ENCODE data around the gene PLEKHS1. TPM values are rescaled to one million over a fixed set of nuclear protein-coding genes. Genes with fewer than 3 reads are reported as not detected.

The PLEKHS1 gene
- 0.05 and 0.07 TPM in 2 replicates for total RNA-seq

DNA sequence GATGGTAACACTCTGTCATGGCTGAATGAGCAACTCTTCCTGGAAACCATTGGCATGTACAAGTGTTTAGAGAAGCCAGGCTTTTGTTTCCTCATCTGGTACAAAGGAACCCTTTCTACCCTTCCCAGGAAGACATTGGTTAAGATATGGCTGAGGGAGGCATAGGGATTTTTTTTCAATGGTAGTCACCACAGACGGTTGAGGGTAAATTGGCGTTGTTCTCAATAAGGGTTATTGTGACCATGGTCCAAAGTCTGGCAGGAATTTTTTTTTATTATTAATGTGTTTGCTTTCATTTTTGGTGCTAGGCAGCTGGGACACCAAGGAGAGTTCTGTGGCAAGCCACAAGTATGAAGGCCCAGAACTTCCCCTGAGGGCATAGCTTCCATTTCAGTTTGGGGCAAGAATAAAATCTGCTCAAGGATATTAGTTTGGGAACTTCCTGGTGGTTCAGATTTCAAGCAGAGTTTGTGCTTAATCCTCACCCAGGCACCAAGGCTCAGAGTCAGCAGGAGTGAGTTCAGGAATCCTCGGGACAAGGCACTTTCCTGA, at the start of gene PLEKHS1:
Gene PLEKHS1, plus strand, starts transcription at position 502 of the 552 bp plus-strand sequence. CDS start 3,596 bp downstream, outside the sequence.
- no peak within 1 kb of the TSS for H3K27ac Mint-ChIP-seq
- no peak for DNase-seq (ENCODE audit: low spot score)
- H3K4me3 Mint-ChIP-seq = no peak within 1 kb of the TSS
- intact Hi-C loops (cut with micrococcal nuclease) = no loop called here
- peaks cover 7% of the 10 kb centered on the region for H3K27me3 Mint-ChIP-seq (ENCODE audit: insufficient read depth)
- no peaks in the 10 kb centered on the region for H3K36me3 Mint-ChIP-seq (ENCODE audit: low read depth)
- no peaks in the 10 kb centered on the region for H3K9me3 Mint-ChIP-seq
- no peaks in the 10 kb centered on the region for H3K4me1 Mint-ChIP-seq (ENCODE audit: low read depth)

DNA sequence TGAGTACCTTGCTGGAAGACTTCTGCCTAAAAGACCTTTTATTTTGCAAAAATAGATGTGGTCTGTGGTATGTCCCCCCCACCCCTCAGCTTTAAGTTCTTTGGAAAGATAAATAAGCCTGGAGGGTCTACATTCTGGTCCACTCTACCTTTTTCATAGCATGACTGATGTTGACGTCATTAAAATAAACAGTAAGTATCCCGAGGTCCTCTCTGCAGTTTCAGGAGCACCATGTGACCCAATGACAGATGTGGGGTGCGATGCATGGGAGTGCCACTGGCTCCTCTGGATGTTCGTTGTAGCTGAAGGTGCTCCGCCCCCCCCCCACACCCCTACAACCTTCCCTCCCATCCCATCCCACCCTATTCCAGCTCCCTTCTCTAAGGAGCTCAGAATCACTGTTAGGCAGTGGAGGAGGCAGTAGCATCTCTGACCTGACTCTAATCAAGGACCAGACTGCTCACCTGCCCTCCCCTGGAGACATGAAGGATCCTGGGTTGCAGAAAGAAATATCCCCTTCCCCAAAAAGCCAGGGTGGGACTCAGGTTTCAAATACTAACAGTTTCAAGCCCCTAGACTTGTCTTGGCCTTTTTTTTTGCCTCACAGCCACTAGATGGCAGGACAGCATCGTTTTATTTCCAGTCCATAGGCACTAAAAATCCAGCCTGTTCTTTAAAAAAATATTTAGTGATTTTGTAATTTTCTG, 46.7 kb upstream of the PLEKHS1 start:
- DNase-seq (ENCODE audit: low spot score) = no peak
- Mint-ChIP-seq H3K9me3 (no peaks in the 10 kb centered on the region), H3K36me3 (ENCODE audit: low read depth) (peaks cover 23% of the 10 kb centered on the region), H3K27ac (no peak overlapping the region), H3K4me1 (ENCODE audit: low read depth) (peaks cover 28% of the 10 kb centered on the region), H3K27me3 (ENCODE audit: insufficient read depth) (no peaks in the 10 kb centered on the region), H3K4me3 (no peak overlapping the region)
- intact Hi-C loops (cut with micrococcal nuclease) = loop anchor here (1.0 to 2.0 kb wide), 3 partner anchors 76 to 399 kb away; no protein-coding TSS in a partner anchor

DNA sequence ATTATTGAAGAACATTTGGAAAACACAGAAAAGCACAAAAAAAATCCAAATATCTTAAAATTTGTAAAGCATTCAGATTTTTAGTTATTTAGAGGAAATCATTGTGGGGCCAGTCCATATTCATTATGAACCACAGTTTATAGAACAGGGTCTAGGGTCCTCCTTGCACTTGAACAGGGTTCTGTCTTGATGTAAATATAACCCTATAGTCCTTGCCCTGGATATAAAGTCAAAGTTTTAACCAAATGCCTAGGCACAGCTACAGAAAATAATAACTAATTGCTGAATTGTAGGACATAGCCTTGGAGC, 46.2 kb upstream of the PLEKHS1 start:
- intact Hi-C loops (cut with micrococcal nuclease) = loop anchor here (1.0 to 2.0 kb wide), 3 partner anchors 76 to 398 kb away; no protein-coding TSS in a partner anchor
- no peaks in the 10 kb centered on the region for H3K9me3 Mint-ChIP-seq

DNA sequence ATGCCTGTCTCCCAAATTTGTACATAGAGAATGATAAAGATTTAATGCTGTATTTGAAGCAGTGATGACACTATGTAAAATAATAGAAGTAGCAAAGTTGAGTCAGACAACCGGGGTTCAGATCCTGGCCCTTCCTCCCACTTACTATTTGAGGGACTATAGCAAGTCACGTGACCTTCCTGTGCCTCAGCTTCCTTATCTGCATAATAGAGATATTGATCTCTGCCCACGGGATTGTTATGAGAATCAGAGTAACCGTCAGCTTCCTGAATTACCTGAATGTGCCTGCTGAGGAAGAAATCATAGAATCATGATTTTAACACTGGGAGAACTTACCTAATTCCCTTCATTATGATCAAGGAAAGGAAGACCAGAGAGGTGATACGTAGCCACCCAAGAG, 44.9 kb upstream of the PLEKHS1 start:
- Mint-ChIP-seq H3K9me3 (no peaks in the 10 kb centered on the region), H3K27me3 (ENCODE audit: insufficient read depth) (no peaks in the 10 kb centered on the region), H3K4me1 (ENCODE audit: low read depth) (peaks cover 35% of the 10 kb centered on the region), H3K4me3 (no peak overlapping the region), H3K27ac (no peak overlapping the region), H3K36me3 (ENCODE audit: low read depth) (peaks cover 21% of the 10 kb centered on the region)
- intact Hi-C loops (cut with micrococcal nuclease) = loop anchor here (2.0 kb wide), 1 partner anchor 24 kb away; no protein-coding TSS in a partner anchor
- no peak for DNase-seq (ENCODE audit: low spot score)

More for the DNA sequence above, 46.2 kb upstream of the PLEKHS1 start:
- H3K4me1 Mint-ChIP-seq (ENCODE audit: low read depth) = peaks cover 31% of the 10 kb centered on the region
- peaks cover 24% of the 10 kb centered on the region for H3K36me3 Mint-ChIP-seq (ENCODE audit: low read depth)
- no peak for DNase-seq (ENCODE audit: low spot score)
- no peaks in the 10 kb centered on the region for H3K27me3 Mint-ChIP-seq (ENCODE audit: insufficient read depth)
- no peak overlapping the region for H3K4me3 Mint-ChIP-seq
- no peak overlapping the region for H3K27ac Mint-ChIP-seq

DNA sequence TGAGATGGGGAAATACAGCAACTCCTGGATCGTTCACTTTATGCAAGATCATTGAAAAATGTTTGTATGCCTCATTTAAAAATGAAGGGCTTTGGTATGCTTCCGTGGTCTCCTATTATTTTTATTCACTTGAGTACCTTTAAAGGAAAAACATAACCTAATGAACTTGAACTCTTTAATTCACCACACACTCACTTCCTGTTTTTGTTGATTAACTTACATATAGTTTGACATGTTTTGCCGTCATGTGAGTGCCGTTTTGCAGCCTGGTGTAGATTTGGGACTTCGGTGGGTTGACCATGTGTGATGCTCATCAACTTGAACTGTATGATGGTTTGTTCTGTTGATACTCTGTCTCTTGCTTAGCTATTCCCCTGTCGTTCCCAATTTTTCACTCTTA, 42.8 kb upstream of the PLEKHS1 start:
- intact Hi-C loops (cut with micrococcal nuclease) = no loop called here
- H3K27ac Mint-ChIP-seq = peak overlapping the region; percentile 64
- no peak for DNase-seq (ENCODE audit: low spot score)

DNA sequence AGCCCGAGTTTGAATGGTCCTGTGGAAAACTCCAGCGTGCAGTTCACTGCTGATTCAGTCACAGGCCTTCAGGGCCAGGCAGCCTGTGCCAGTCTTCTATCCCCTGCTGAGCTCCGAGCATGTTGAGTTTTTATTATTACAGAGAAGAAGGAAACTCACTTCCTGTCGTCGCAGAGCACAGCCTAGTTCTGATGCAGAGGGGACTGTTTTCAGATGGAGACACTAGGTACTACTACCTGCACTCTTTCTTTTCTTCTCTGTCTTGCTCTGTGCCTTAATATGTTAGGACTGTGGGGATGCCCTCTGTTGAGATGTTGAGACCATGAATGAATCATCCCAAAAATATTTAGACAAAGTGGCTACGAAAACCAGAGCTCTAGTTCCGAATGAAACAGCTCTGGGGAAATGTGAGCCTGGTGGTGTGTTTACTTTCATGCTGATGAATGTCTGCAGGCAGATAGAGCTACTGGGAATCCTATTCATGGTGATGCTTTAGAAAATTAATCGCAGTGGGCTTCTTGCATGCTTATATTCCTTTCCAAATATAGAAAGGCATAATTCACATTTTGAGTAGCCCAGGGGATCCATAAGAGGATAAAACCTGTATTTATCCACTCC, 42.2 kb upstream of the PLEKHS1 start:
- Mint-ChIP-seq H3K27ac (no peak overlapping the region), H3K4me1 (ENCODE audit: low read depth) (peaks cover 35% of the 10 kb centered on the region), H3K9me3 (no peaks in the 10 kb centered on the region), H3K4me3 (no peak overlapping the region), H3K36me3 (ENCODE audit: low read depth) (peaks cover 17% of the 10 kb centered on the region), H3K27me3 (ENCODE audit: insufficient read depth) (no peaks in the 10 kb centered on the region)
- intact Hi-C loops (cut with micrococcal nuclease) = no loop called here
- DNase-seq (ENCODE audit: low spot score) = no peak

More for the DNA sequence above, 42.8 kb upstream of the PLEKHS1 start:
- no peak overlapping the region for H3K4me3 Mint-ChIP-seq
- no peaks in the 10 kb centered on the region for H3K9me3 Mint-ChIP-seq
- H3K27me3 Mint-ChIP-seq (ENCODE audit: insufficient read depth) = no peaks in the 10 kb centered on the region
- H3K4me1 Mint-ChIP-seq (ENCODE audit: low read depth) = peaks cover 35% of the 10 kb centered on the region
- peaks cover 14% of the 10 kb centered on the region for H3K36me3 Mint-ChIP-seq (ENCODE audit: low read depth)

DNA sequence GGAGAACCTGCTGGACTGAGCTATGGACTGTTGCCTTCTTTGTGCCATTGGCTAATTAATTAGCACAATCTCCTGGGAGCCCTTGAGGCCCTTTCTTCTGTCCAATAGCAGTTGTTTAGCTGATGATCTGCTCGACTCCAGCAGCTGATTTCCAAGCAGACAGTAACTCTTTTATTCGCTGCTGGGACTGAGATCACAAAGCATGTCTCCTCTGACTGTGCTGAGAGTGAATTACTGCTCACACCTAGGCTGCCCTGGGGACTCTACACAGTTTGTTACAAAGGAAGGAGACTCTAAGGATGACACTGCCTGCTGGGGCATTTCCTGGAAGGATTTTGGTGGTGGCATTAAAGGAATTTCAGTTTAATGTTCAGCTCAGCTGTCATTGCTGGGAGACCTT, 40.3 kb upstream of the PLEKHS1 start:
- Mint-ChIP-seq H3K4me3 (no peak overlapping the region), H3K27ac (no peak overlapping the region), H3K27me3 (ENCODE audit: insufficient read depth) (no peaks in the 10 kb centered on the region), H3K4me1 (ENCODE audit: low read depth) (peaks cover 33% of the 10 kb centered on the region), H3K9me3 (peaks cover 3% of the 10 kb centered on the region), H3K36me3 (ENCODE audit: low read depth) (peaks cover 23% of the 10 kb centered on the region)
- no peak for DNase-seq (ENCODE audit: low spot score)
- intact Hi-C loops (cut with micrococcal nuclease) = no loop called here

DNA sequence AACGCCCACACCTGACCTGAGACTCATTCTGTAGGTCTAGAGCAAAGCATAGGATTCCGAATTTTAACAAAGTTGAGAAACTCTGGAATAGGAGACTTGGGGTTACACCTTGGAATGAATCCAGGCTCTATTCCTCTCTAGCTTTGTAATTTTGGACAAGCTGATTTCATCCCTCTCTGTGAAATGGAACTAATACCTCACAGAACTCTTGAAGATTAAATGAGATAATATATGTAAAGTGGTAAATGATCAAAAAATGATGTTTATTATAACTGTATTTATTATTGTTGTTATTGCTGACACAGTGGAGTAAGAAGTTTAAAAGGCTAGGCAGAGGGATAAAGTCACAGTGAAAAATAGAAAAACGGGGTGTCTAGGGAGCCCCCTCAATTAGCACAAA, 39.5 kb upstream of the PLEKHS1 start:
- peaks cover 25% of the 10 kb centered on the region for H3K36me3 Mint-ChIP-seq (ENCODE audit: low read depth)
- intact Hi-C loops (cut with micrococcal nuclease) = no loop called here

DNA sequence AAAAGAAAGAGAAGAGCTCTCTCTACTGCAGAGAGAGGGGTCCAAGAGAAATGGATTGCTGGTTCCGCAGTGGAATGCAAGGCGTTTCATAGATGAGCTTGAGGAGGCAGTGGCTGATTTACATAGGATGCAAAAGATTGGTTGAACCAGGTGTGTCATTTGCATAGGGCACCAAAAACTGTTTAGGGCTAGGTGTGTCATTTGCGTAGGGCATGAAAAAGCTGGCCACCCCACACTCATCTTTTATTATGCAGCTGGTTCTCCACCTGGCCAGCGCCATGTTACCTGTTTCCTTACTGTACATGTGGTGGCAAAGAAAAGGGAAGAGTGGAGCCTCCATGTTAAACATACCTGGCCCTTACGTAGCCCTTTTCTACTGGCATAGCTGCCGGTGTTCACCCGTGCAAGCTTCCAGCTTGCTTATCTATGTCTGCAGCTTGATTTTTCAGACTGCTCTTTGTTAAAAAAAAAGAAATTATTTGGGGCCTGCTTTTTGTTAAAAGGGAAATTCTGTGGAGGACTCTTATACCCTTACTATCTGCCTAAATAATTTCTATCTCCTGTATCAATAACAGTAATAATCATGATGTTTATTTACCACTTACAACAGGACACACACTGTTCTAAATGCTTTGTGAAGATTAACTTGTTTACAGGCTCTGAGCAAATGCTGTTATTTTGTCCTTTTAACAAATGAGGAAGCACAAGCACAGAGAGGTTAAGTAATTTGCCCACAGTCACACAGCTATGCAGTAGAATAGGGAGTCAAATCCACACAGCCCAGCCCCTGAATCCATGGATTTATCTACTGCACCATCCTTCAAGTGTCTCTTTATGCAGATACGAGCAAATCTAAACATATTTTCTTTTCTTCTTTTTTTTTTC, 38.5 kb upstream of the PLEKHS1 start:
- intact Hi-C loops (cut with micrococcal nuclease) = no loop called here
- H3K36me3 Mint-ChIP-seq (ENCODE audit: low read depth) = peaks cover 27% of the 10 kb centered on the region
- no peak for DNase-seq (ENCODE audit: low spot score)
- H3K27me3 Mint-ChIP-seq (ENCODE audit: insufficient read depth) = no peaks in the 10 kb centered on the region
- H3K4me3 Mint-ChIP-seq = no peak overlapping the region
- H3K9me3 Mint-ChIP-seq = peaks cover 3% of the 10 kb centered on the region
- H3K27ac Mint-ChIP-seq = no peak overlapping the region
- H3K4me1 Mint-ChIP-seq (ENCODE audit: low read depth) = peaks cover 19% of the 10 kb centered on the region

More for the DNA sequence above, 39.5 kb upstream of the PLEKHS1 start:
- no peak overlapping the region for H3K27ac Mint-ChIP-seq
- peaks cover 3% of the 10 kb centered on the region for H3K9me3 Mint-ChIP-seq
- no peaks in the 10 kb centered on the region for H3K27me3 Mint-ChIP-seq (ENCODE audit: insufficient read depth)
- H3K4me1 Mint-ChIP-seq (ENCODE audit: low read depth) = peaks cover 24% of the 10 kb centered on the region
- no peak for DNase-seq (ENCODE audit: low spot score)
- no peak overlapping the region for H3K4me3 Mint-ChIP-seq

DNA sequence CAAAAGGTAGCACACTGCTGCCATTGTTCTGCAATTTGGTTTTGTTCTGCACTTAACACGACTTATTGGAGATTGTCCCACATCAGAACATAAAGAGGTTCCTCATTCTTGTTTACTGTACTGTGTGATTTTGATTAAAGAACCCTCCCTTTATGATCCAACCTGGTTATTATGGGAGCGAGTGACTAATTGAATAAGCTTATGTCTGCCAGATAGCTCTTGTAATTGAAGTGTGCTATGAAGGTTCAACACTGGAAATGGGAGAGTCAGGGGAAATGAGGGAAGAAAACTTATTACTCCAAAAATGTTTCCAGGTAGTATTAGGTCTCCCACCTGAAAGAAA, 37.9 kb upstream of the PLEKHS1 start:
- DNase-seq (ENCODE audit: low spot score) = no peak
- H3K27me3 Mint-ChIP-seq (ENCODE audit: insufficient read depth) = no peaks in the 10 kb centered on the region
- peaks cover 17% of the 10 kb centered on the region for H3K4me1 Mint-ChIP-seq (ENCODE audit: low read depth)
- H3K4me3 Mint-ChIP-seq = no peak overlapping the region
- intact Hi-C loops (cut with micrococcal nuclease) = no loop called here
- peaks cover 28% of the 10 kb centered on the region for H3K36me3 Mint-ChIP-seq (ENCODE audit: low read depth)
- H3K9me3 Mint-ChIP-seq = peaks cover 3% of the 10 kb centered on the region
- H3K27ac Mint-ChIP-seq = no peak overlapping the region

DNA sequence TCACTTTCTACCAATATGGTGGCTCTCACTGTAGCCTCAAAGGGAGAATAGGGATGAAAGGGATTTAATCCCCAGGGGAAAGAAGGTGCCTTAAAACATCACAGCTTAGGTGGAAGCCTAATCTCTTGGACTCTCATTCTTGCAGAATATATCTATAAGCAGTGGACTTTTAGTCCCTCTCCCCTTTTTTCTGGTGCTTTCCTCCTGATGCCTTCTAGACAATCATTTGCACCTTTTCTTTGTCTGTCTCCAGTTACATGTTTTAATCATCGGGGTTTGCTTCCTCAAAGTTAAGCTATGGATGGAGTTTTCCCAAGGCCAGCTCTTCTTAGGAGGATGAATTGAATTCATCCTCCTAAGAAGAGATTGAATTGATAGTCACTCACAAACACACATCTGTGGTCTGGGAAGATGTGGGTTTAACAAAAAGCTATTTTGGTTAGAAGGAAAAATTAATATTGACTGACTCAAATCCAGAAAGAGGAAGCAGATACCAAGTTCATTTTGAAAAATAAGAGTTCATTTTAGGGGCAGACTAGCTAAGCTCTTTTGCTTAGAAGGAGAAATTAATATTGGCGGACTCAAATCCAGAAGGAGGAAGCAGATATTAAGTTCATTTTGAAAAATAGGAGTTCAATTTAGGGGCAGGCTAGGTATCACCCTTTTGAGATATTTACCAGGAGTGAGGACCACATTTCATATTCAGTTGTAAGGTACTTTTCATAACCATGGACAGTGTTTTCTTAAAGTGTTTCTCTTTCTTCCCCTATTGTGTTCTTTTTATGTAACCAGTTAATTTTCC, 35.2 kb upstream of the PLEKHS1 start:
- Mint-ChIP-seq H3K27ac (no peak overlapping the region), H3K4me3 (no peak overlapping the region), H3K36me3 (ENCODE audit: low read depth) (peaks cover 38% of the 10 kb centered on the region), H3K4me1 (ENCODE audit: low read depth) (no peaks in the 10 kb centered on the region), H3K27me3 (ENCODE audit: insufficient read depth) (no peaks in the 10 kb centered on the region), H3K9me3 (peaks cover 3% of the 10 kb centered on the region)
- intact Hi-C loops (cut with micrococcal nuclease) = no loop called here
- no peak for DNase-seq (ENCODE audit: low spot score)
